Prostate gland (tissue), 2 donors: ENCODE measurements around the gene RPL32.

Experiments
- POLR2A ChIP-seq: fragments of 450-650 bp; IDR thresholded peaks from one replicate; pipeline ENCODE4 v1.6.1; 2016; ENCODE audit warnings: antibody characterized with exemption, mild to moderate bottlenecking
- POLR2AphosphoS5 ChIP-seq: sonication (generic); formaldehyde crosslinking; IDR thresholded peaks from one replicate; pipeline ENCODE4 v1.6.1; 2017; ENCODE audit warnings: antibody characterized with exemption
- TF ChIP-seq, protein P1 (sequence below), 4 experiments: fragments of 200-600 bp in 2 of 4; fragments of 450-650 bp in 2 of 4; sonication (generic) in 2 of 4; IDR thresholded peaks; 1 replicate in 3 of 4; 2 replicates in 1 of 4; pipeline ENCODE4 v1.5.1; 2016 to 2019; ENCODE audit warnings: antibody characterized with exemption in 4 of 4, mild to moderate bottlenecking in 2 of 4, moderate library complexity in 2 of 4

DNA sequence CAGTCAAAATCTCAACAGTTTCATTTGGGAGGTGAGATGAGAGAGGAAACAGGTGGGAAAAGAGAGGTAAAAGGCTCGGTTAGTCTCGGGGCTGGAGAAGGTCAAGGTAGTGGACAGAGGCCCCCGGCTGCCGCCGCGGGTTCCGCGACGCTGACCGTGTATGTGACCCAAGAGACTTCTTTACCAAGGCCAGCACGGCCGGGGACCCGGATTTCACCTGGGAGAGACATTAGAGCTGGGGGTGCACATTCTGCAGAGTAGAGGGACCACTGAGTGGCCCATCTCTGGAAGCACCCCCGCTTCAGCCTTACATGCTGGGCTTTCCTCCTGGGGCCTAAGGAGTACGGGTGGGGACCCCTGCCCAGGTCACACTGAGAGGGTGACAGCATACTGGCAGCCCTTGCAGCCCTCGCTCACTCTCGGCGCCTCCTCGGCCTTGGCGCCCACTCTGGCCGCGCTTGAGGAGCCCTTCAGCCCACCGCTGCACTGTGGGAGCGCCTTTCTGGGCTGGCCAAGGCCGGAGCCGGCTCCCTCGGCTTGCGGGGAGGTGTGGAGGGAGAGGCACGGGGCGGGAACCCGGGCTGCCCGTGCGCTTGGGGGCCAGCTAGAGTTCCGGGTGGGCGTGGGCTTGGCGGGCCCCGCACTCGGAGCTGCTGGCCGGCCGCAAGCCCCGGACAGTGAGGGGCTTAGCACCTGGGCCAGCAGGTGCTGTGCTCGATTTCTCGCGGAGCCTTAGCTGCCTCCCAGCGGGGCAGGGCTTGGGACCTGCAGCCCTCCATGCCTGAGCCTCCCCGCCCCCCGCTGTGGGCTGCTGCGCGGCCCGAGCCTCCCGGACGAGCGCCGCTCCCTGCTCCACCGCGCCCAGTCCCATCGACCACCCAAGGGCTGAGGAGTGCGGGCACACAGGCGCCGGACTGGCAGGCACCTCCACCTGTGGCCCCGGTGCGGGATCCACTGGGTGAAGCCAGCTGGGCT, 41.3 kb upstream of the RPL32 start:
- TF ChIP-seq, protein P1, sequence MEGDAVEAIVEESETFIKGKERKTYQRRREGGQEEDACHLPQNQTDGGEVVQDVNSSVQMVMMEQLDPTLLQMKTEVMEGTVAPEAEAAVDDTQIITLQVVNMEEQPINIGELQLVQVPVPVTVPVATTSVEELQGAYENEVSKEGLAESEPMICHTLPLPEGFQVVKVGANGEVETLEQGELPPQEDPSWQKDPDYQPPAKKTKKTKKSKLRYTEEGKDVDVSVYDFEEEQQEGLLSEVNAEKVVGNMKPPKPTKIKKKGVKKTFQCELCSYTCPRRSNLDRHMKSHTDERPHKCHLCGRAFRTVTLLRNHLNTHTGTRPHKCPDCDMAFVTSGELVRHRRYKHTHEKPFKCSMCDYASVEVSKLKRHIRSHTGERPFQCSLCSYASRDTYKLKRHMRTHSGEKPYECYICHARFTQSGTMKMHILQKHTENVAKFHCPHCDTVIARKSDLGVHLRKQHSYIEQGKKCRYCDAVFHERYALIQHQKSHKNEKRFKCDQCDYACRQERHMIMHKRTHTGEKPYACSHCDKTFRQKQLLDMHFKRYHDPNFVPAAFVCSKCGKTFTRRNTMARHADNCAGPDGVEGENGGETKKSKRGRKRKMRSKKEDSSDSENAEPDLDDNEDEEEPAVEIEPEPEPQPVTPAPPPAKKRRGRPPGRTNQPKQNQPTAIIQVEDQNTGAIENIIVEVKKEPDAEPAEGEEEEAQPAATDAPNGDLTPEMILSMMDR (IDR thresholded peaks at IDR 0.05), result no peak
- TF ChIP-seq POLR2AphosphoS5 (no peak), POLR2A (no peak)
